Activated CD4-positive, alpha-beta T cell treated with anti-CD3 and anti-CD28 coated beads, Interleukin-2, amount 10 ng/mL, durations not matched to agents 24 days and 14 days (primary cell): ENCODE results near the gene FIGNL2. TPM values are rescaled to one million over a fixed set of nuclear protein-coding genes. Genes with fewer than 3 reads are reported as not detected.

ENCODE experiments used
- DNase-seq: peaks from one replicate; pipeline ENCODE4 v3.0.0; 2022
- H3K27ac Mint-ChIP-seq: one replicate; pipeline ENCODE4 v1.8.0; 2022; ENCODE audit warnings: mild to moderate bottlenecking, mixed read lengths
- H3K27me3 Mint-ChIP-seq: one replicate; pipeline ENCODE4 v1.8.0; 2022; ENCODE audit warnings: mixed read lengths
- H3K36me3 Mint-ChIP-seq: one replicate; pipeline ENCODE4 v1.8.0; 2022; ENCODE audit warnings: low read depth, mild to moderate bottlenecking, mixed read lengths
- H3K4me1 Mint-ChIP-seq: one replicate; pipeline ENCODE4 v1.8.0; 2021; ENCODE audit warnings: mixed read lengths
- H3K4me3 Mint-ChIP-seq: one replicate; pipeline ENCODE4 v1.8.0; 2022; ENCODE audit warnings: mild to moderate bottlenecking, moderate library complexity, mixed read lengths
- H3K9me3 Mint-ChIP-seq: one replicate; pipeline ENCODE4 v1.8.0; 2021; ENCODE audit warnings: mixed read lengths
- intact Hi-C: fragments of 100-400 bp; cut with micrococcal nuclease; formaldehyde crosslinking; loops from one replicate; pipeline ENCODE4 v1.15.1; 2023
- total RNA-seq: library from RNA; stranded (reverse); gene quantifications from 2 replicates; pipeline ENCODE4 v1.2.3, GENCODE V29; 2022

FIGNL2 gene
- total RNA-seq, 1 donor from 2014 or later = 0.30 TPM

DNA sequence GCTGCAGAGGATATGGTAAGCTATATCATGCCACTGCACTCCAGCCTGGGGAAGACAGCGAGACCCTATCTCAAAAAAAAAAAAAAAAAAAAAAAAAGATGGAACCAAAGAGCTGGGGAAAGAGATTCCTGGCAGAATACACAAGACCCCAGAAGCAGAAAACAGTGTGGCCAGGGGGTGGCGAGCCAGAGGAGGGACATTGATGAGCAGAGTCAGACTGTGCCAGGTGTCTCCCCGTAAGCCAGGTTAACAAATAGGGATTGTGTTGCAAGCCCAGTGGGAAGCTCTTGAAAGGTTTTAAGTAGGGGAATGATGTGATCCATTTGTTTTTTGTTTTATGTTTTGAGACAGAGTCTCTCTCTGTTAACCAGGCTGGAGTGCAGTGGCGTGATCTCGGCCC is 56.1 kb downstream of the FIGNL2 start:
- no peaks in the 10 kb centered on the region for H3K4me1 Mint-ChIP-seq

DNA sequence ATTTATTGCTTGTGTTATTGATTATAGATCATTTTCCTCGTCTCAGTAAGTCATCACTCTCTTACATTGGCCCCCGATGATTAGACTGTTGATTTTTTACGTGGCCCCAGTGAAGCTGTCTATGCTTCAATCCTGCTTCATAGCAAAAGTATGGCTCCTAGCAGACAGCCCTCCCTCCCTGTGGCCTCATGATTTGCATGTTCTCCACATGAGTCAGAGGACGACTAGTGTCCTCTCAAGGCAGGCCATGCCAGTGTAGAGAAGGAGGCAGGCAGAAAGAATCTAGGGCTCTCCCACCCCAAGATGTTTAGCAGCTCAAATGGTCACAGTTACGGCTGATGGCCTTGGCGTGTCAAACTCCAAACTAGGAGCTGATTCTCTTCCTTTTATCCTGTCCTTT is 59.6 kb downstream of the FIGNL2 start:
- Mint-ChIP-seq H3K4me3 (no peak overlapping the region), H3K27me3 (peaks cover 4% of the 10 kb centered on the region), H3K27ac (no peak overlapping the region), H3K36me3 (no peaks in the 10 kb centered on the region), H3K4me1 (peaks cover 3% of the 10 kb centered on the region), H3K9me3 (no peaks in the 10 kb centered on the region)
- intact Hi-C loops = no loop called here
- no peak for DNase-seq

More for the DNA sequence above, 56.1 kb downstream of the FIGNL2 start:
- H3K27me3 Mint-ChIP-seq = peaks cover 1% of the 10 kb centered on the region
- intact Hi-C loops = no loop called here
- H3K9me3 Mint-ChIP-seq = no peaks in the 10 kb centered on the region
- no peak for DNase-seq
- H3K36me3 Mint-ChIP-seq = no peaks in the 10 kb centered on the region
- no peak overlapping the region for H3K4me3 Mint-ChIP-seq
- no peak overlapping the region for H3K27ac Mint-ChIP-seq

DNA sequence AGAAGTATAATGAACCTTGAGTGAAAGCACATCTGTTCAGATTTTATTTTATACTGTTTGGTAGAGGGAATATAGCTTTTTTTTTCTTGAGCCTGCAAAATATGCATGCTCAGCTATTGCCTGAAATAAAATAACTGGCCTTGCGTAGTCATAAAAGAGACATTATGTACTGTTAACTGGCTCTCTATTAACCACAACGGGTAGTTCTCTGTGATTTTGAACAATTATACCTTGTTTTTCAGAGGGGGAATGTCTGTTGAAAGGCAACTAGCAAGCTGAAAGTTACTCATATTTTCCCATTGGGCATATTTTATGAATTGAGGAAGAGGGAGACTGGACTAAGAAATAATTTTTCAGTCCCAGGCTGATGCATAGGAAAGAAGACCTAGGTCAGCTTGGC is 62.6 kb downstream of the FIGNL2 start:
- no peaks in the 10 kb centered on the region for H3K36me3 Mint-ChIP-seq
- peaks cover 3% of the 10 kb centered on the region for H3K4me1 Mint-ChIP-seq
- H3K27me3 Mint-ChIP-seq = peaks cover 4% of the 10 kb centered on the region
- intact Hi-C loops = no loop called here
- H3K9me3 Mint-ChIP-seq = no peaks in the 10 kb centered on the region
- no peak overlapping the region for H3K4me3 Mint-ChIP-seq
- no peak for DNase-seq
- H3K27ac Mint-ChIP-seq = no peak overlapping the region

DNA sequence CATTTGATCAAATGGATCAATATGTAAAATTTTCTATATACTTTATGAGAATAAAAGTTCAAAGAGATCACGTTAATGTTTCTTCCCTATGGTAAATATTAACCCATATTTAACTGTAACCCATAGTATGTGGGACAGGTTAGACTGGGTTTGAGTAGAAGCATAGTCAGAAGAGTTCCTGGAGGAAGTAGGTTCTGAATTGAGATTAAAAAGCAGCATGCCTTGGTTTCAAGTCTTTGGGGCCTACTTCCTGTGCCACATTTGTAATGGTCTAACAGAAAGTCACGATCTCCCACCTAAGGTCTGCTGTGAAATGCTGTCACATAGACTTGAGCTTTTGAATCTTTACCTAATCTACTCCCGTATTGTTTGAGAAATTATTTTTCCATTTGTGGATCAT is 63.8 kb downstream of the FIGNL2 start:
- Mint-ChIP-seq H3K27me3 (peaks cover 7% of the 10 kb centered on the region), H3K27ac (no peak overlapping the region), H3K4me1 (peaks cover 3% of the 10 kb centered on the region), H3K9me3 (no peaks in the 10 kb centered on the region), H3K36me3 (no peaks in the 10 kb centered on the region), H3K4me3 (no peak overlapping the region)
- no peak for DNase-seq
- intact Hi-C loops = no loop called here

DNA sequence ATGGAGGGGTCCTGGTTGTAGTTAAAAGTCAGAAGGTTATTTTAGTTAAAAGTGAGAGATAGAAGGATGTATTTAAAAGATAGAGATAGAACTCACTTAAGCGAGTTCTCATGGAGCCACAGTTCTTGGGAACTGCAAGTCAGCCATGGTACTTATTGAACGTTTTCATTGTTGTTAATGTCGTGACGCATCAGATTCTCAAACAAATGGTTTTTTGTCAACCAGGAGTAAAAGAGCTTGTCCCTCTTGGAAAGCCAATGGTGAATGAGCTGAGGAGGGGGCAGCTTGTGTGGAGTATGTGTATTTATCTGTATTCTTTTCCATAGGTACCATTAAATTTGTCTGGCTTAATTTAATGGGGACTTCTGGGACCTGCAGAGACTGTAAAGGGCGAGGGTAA is 68.6 kb downstream of the FIGNL2 start:
- Mint-ChIP-seq H3K4me3 (no peak overlapping the region), H3K4me1 (peaks cover under 1% of the 10 kb centered on the region), H3K27me3 (peaks cover 9% of the 10 kb centered on the region), H3K36me3 (no peaks in the 10 kb centered on the region), H3K9me3 (no peaks in the 10 kb centered on the region), H3K27ac (no peak overlapping the region)
- DNase-seq = no peak
- intact Hi-C loops = no loop called here

DNA sequence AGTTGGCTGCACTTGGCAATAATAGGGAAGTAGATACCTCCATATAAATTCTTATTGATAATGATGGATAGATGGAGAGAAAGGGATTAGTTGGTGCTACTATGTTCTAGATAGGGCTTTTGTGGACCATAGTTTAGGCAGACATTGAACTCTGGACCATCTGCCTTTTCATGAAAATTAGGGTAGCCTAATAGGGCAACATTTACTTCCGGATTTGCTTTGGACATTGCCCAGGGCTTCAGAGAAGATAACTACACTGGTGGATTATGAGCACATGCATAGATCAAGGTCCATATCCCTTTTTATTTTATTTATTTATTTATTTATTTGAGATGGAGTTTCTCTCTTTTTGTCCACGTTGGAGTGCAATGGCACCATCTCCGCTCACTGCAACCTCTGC is 70.5 kb downstream of the FIGNL2 start:
- DNase-seq = no peak
- intact Hi-C loops = no loop called here
- Mint-ChIP-seq H3K27me3 (peaks cover 9% of the 10 kb centered on the region), H3K36me3 (no peaks in the 10 kb centered on the region), H3K4me3 (no peak overlapping the region), H3K9me3 (no peaks in the 10 kb centered on the region), H3K4me1 (no peaks in the 10 kb centered on the region), H3K27ac (no peak overlapping the region)

DNA sequence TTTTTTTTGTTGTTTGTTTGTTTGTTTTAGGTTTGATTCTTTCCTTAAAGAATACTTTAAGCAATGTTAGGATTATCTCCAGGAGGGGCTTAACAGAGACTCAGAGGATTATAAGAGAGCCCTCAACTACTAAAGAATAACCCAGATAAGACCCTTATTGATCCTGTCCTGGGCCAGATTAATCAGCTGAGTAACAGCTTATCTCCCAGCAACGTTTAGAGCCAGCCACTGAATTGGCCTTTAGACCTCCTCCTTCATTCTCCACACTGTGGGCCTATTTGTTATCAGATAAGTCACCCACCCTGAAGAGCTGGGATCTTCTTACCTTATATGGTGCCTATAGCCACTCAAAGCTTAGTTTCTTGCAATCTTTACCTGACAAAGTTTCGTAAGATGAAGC is 71.1 kb downstream of the FIGNL2 start:
- intact Hi-C loops = no loop called here
- Mint-ChIP-seq H3K27me3 (peaks cover 8% of the 10 kb centered on the region), H3K4me1 (no peaks in the 10 kb centered on the region), H3K4me3 (no peak overlapping the region), H3K27ac (no peak overlapping the region), H3K9me3 (no peaks in the 10 kb centered on the region), H3K36me3 (no peaks in the 10 kb centered on the region)
- DNase-seq = no peak

DNA sequence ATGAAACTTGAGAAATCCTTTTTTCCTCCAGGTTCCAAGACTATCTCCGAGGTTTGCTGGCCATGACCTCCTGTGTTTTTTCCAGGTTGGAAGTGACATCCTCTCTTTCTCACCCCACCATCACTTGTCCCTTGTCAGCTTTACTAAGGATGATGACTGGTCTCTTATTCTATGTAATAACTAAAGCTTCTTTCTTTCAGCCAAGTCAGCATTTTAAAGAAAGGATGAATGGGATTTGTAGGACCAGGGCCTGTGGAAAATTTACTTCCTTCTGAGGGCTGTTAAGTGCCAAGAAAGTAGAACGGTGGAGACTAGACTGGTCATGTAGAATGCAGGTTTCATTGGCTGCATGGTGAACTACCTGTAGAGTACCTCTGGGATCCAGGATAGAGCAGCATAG is 73.6 kb downstream of the FIGNL2 start:
- H3K4me1 Mint-ChIP-seq = no peaks in the 10 kb centered on the region
- no peaks in the 10 kb centered on the region for H3K9me3 Mint-ChIP-seq
- intact Hi-C loops = no loop called here
- no peak overlapping the region for H3K4me3 Mint-ChIP-seq
- H3K36me3 Mint-ChIP-seq = no peaks in the 10 kb centered on the region
- H3K27ac Mint-ChIP-seq = no peak overlapping the region
- DNase-seq = no peak
- H3K27me3 Mint-ChIP-seq = peaks cover 4% of the 10 kb centered on the region

DNA sequence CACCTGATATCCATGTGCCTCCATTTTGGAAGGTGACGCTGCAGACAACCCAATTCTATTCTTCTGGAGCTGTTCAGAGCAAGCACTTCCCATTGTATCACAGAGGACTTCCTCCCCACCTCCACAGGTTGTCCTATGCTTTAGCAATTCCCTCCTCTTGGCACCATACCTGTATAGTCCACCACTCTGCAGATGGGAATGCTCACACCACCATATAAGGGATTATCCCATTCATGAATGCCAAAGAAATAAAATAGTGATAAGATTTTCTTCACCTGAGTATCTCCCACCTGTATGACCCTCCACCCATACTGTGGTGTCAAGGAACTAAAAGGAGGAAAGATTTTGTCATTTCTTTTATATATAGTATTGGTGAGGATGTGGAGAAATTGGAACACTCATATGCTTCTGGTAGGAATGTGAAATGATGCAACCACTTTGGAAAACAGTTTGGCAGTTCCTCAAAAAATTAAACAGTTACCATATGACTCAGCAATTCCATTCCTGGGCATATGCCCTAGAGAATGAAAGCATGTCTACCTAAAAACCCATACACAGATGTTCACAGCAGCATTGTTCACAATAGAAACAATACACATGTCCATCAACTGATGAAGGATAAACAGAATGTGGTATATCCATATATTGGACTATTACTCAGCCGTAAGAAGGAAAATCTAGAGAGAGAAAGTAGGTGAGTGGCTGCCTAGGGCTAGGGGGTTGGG is 75.2 kb downstream of the FIGNL2 start:
- Mint-ChIP-seq H3K27ac (no peak overlapping the region), H3K9me3 (no peaks in the 10 kb centered on the region), H3K36me3 (no peaks in the 10 kb centered on the region), H3K4me1 (no peaks in the 10 kb centered on the region), H3K27me3 (peaks cover 4% of the 10 kb centered on the region), H3K4me3 (no peak overlapping the region)
- intact Hi-C loops = no loop called here
- no peak for DNase-seq

DNA sequence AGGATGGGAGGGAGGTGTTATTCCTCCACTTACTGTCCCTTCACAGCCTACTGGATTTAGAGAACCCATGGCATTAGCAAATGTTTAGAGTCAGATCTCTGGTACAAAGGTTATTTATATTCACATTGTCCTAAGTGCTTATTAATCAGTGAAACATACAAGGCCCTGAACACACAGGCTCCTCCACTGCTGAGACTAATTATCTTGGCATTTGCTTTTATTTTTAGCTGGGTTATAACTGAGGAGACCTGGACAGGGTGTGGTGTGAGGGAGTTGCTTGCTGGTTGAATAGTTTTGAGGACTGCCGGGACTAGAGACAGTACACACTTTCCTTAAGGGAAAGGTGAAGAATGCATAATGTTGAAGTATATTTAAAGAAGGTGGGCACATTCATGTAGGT is 77.5 kb downstream of the FIGNL2 start:
- Mint-ChIP-seq H3K36me3 (no peaks in the 10 kb centered on the region), H3K27me3 (peaks cover 6% of the 10 kb centered on the region), H3K4me3 (no peak overlapping the region), H3K27ac (no peak overlapping the region), H3K4me1 (no peaks in the 10 kb centered on the region), H3K9me3 (no peaks in the 10 kb centered on the region)
- no peak for DNase-seq
- intact Hi-C loops = no loop called here

Other genes with a start within 250 kb of the FIGNL2 start
- not detected in 2 replicates for gene ANKRD33, start 39.4 kb upstream of the FIGNL2 start, total RNA-seq
- not detected in 2 replicates for gene ACVRL1, start 58.8 kb upstream of the FIGNL2 start, total RNA-seq
- gene ACVR1B, start 103.0 kb upstream of the FIGNL2 start, total RNA-seq = 7.1 and 8.1 TPM in 2 replicates
- gene TAMALIN, start 158.2 kb upstream of the FIGNL2 start, total RNA-seq = 10.4 and 12.4 TPM in 2 replicates
- 55.0 and 57.7 TPM in 2 replicates for gene NR4A1, start 202.7 kb upstream of the FIGNL2 start, total RNA-seq
- 51.2 and 61.4 TPM in 2 replicates for gene ATG101, start 221.3 kb upstream of the FIGNL2 start, total RNA-seq
- 0.19 TPM in 1 of 2 replicates, not detected in the other for gene SMIM41, start 231.0 kb upstream of the FIGNL2 start, total RNA-seq